Lower lobe of right lung (tissue), 2 donors: ENCODE results near the gene TMEM256. TPM values are rescaled to one million over a fixed set of nuclear protein-coding genes. Genes with fewer than 3 reads are reported as not detected.
A peak's percentile ranks its signal among the peaks of the same experiment; 100 is the strongest.
"Not testable (repeated sequence)": the region's sequence is repeated elsewhere in the genome, so short reads cannot be mapped to it uniquely, and the experiment has no call there.

Experiments used
- ATAC-seq, 2 donors: fragments of 200-7000 bp; cut with Tn5 transposase; one replicate each; pipeline ENCODE4 v1.9.1; 2020 to 2022; ENCODE audit warnings: mild to moderate bottlenecking in 2 of 2, moderate library complexity in 2 of 2
- DNase-seq: peaks from one replicate; pipeline ENCODE4 v3.0.0-alpha.2; 2020
- H3K27ac ChIP-seq: fragments of 200-600 bp; one replicate; pipeline ENCODE4 v1.8.0; 2022
- H3K27me3 ChIP-seq: fragments of 200-600 bp; one replicate; pipeline ENCODE4 v1.8.0; 2022; ENCODE audit warnings: low read depth
- H3K36me3 ChIP-seq: fragments of 200-600 bp; one replicate; pipeline ENCODE4 v1.8.0; 2022; ENCODE audit warnings: mild to moderate bottlenecking
- H3K4me1 ChIP-seq: fragments of 200-600 bp; one replicate; pipeline ENCODE4 v1.8.0; 2022
- H3K4me3 ChIP-seq: fragments of 200-600 bp; one replicate; pipeline ENCODE4 v1.8.0; 2022; ENCODE audit warnings: mild to moderate bottlenecking
- H3K9me3 ChIP-seq: fragments of 200-600 bp; one replicate; pipeline ENCODE4 v1.8.0; 2022
- CTCF ChIP-seq: fragments of 200-600 bp; IDR thresholded peaks from one replicate; pipeline ENCODE4 v1.8.0; 2022; ENCODE audit warnings: antibody characterized with exemption, mild to moderate bottlenecking
- intact Hi-C: fragments of 100-400 bp; cut with DNase I; formaldehyde crosslinking; loops from one replicate; pipeline ENCODE4 v1.11.0; 2022
- total RNA-seq: library from RNA; stranded (reverse); fragmentation: NEBNext Ultra II Directional; extraction: Animal tissue kit (Norgen Biotek cat#: 25700); gene quantifications from one replicate; pipeline ENCODE4 v1.2.1, GENCODE V29; 2021
- donor health status: DM: no; HTN: yes; CAD: no; lungs with severe emphysema.

The TMEM256 gene
- total RNA-seq, 1 donor from 2014 or later = 51.2 TPM

GRCh38 chr17:7380321-7380720 is 23.6 kb downstream of the TMEM256 start:
- ATAC-seq = peak; percentile 57 to 58
- peak overlapping the region; percentile 71 for H3K27ac ChIP-seq
- H3K9me3 ChIP-seq = no peaks in the 10 kb centered on the region
- H3K4me3 ChIP-seq = peak overlapping the region; percentile 61
- no peak for TF ChIP-seq CTCF
- DNase-seq = peak; percentile 66
- intact Hi-C loops = no loop called here
- peaks cover 26% of the 10 kb centered on the region for H3K4me1 ChIP-seq
- peaks cover 10% of the 10 kb centered on the region for H3K27me3 ChIP-seq
- peaks cover 6% of the 10 kb centered on the region for H3K36me3 ChIP-seq

GRCh38 chr17:7379134-7379533 is 24.8 kb downstream of the TMEM256 start:
- intact Hi-C loops = no loop called here
- no peak for DNase-seq
- ATAC-seq = no peak
- Histone ChIP-seq H3K4me3 (no peak overlapping the region), H3K4me1 (peaks cover 23% of the 10 kb centered on the region), H3K9me3 (no peaks in the 10 kb centered on the region), H3K27me3 (peaks cover 10% of the 10 kb centered on the region), H3K27ac (no peak overlapping the region), H3K36me3 (no peaks in the 10 kb centered on the region)
- no peak for TF ChIP-seq CTCF

- Histone ChIP-seq H3K4me1 (no peaks in the 10 kb centered on the region), H3K9me3 (no peaks in the 10 kb centered on the region), H3K36me3 (no peaks in the 10 kb centered on the region), H3K27me3 (no peaks in the 10 kb centered on the region), H3K27ac (no peak overlapping the region), H3K4me3 (no peak overlapping the region)
- intact Hi-C loops = no loop called here
- no peak for TF ChIP-seq CTCF
- DNase-seq (no peak), ATAC-seq (no peak)
These were observed 29.5 kb downstream of the TMEM256 start for GRCh38 chr17:7374353-7374752.

- intact Hi-C loops = no loop called here
- Histone ChIP-seq H3K27me3 (no peaks in the 10 kb centered on the region), H3K27ac (no peak overlapping the region), H3K4me3 (no peak overlapping the region), H3K36me3 (no peaks in the 10 kb centered on the region), H3K4me1 (no peaks in the 10 kb centered on the region), H3K9me3 (no peaks in the 10 kb centered on the region)
- ATAC-seq (no peak), DNase-seq (no peak)
- no peak for TF ChIP-seq CTCF
These were observed 33.0 kb downstream of the TMEM256 start for GRCh38 chr17:7370853-7371252.

GRCh38 chr17:7369825-7370224 is 34.1 kb downstream of the TMEM256 start:
- Histone ChIP-seq H3K27ac (no peak overlapping the region), H3K27me3 (no peaks in the 10 kb centered on the region), H3K4me3 (no peak overlapping the region), H3K9me3 (no peaks in the 10 kb centered on the region), H3K4me1 (no peaks in the 10 kb centered on the region), H3K36me3 (no peaks in the 10 kb centered on the region)
- intact Hi-C loops = no loop called here
- no peak for ATAC-seq
- TF ChIP-seq CTCF = no peak
- DNase-seq = no peak

- intact Hi-C loops, ATAC-seq, DNase-seq, H3K9me3 ChIP-seq, H3K4me1 ChIP-seq, H3K36me3 ChIP-seq, H3K27ac ChIP-seq, H3K4me3 ChIP-seq, H3K27me3 ChIP-seq: not testable (repeated sequence)
These were observed 35.3 kb downstream of the TMEM256 start for GRCh38 chr17:7368599-7368994.
